Kidney (tissue), 14 donors: ENCODE measurements around the gene DNAI4. TPM values are rescaled to one million over a fixed set of nuclear protein-coding genes. Genes with fewer than 3 reads are reported as not detected.

ENCODE experiments used
- DNase-seq, 5 donors: peaks; one replicate each; pipeline ENCODE4 v3.0.0-alpha.2; 2013 to 2020
- FAIRE-seq: peaks from 2 replicates; lab custom pipeline; 2012; peaks lifted over from hg19 to GRCh38; lab: Jason Lieb, UNC
- H3K27ac ChIP-seq, 2 donors: one replicate each; pipeline ENCODE4 v1.7.0; 2013; ENCODE audit warnings: low read depth in 2 of 2, low read length in 2 of 2, inconsistent platforms in 1 of 2
- H3K27me3 ChIP-seq: one replicate; pipeline ENCODE4 v1.7.1; 2013; ENCODE audit warnings: low read length, inconsistent platforms; ENCODE audit not compliant: control insufficient read depth, insufficient read depth
- H3K36me3 ChIP-seq, 3 donors: one replicate each; pipeline versions ENCODE4 v1.7.0 to v1.7.1; 2013; ENCODE audit warnings: low read length in 3 of 3, control low read depth in 1 of 3, inconsistent platforms in 1 of 3; ENCODE audit not compliant: insufficient read depth in 3 of 3, control insufficient read depth in 2 of 3
- H3K4me1 ChIP-seq, 3 donors: one replicate each; pipeline versions ENCODE4 v1.7.0 to v1.7.1; 2013; ENCODE audit warnings: low read length in 3 of 3, inconsistent platforms in 1 of 3, low read depth in 1 of 3; ENCODE audit not compliant: control insufficient read depth in 2 of 3, insufficient read depth in 2 of 3
- H3K4me3 ChIP-seq, 3 donors: one replicate each; pipeline versions ENCODE4 v1.7.0 to v1.8.1; 2013; ENCODE audit warnings: low read length in 3 of 3, control low read depth in 1 of 3, inconsistent platforms in 1 of 3
- H3K9ac ChIP-seq, 3 donors: one replicate each; pipeline versions ENCODE4 v1.7.0 to v1.7.1; 2013; ENCODE audit warnings: low read length in 3 of 3, control low read depth in 1 of 3, inconsistent platforms in 1 of 3
- H3K9me3 ChIP-seq, 3 donors: one replicate each; pipeline versions ENCODE4 v1.7.0 to v1.7.1; 2013; ENCODE audit warnings: low read length in 3 of 3, control low read depth in 1 of 3, inconsistent platforms in 1 of 3; ENCODE audit not compliant: control insufficient read depth in 2 of 3, insufficient read depth in 1 of 3
- intact Hi-C: fragments of 100-400 bp; cut with DNase I; formaldehyde crosslinking; loops from one replicate; pipeline ENCODE4 v1.11.1; 2022
- polyA plus RNA-seq: library from polyadenylated mRNA; stranded (reverse); fragments of 350-450 nt; fragmentation: Illumina TruSeq; extraction: RNeasy Lipid Tissue Mini Kit (QIAGEN cat#74804); gene quantifications from one replicate; pipeline ENCODE4 v1.2.3, GENCODE V29; 2014; ENCODE audit warnings: low read depth, low replicate concordance; ENCODE audit not compliant: insufficient read depth
- total RNA-seq: library from RNA; stranded (reverse); fragmentation: NEBNext Ultra II Directional; extraction: Animal tissue kit (Norgen Biotek cat#: 25700); gene quantifications from one replicate; pipeline ENCODE4 v1.2.1, GENCODE V29; 2021
- TF ChIP-seq, protein P1 (sequence below): IDR thresholded peaks from 3 replicates; pipeline ENCODE4 v1.5.1; 2012; ENCODE audit warnings: mild to moderate bottlenecking, moderate library complexity, borderline replicate concordance; ENCODE audit not compliant: insufficient read depth; ENCODE audit errors: extremely low read depth
- donor health status: control.
- donor health status: control.
- donor health status: control.
- donor health status: control.
- donor health status: control.
- donor health status: DM: yes; HTN: yes; CAD: no.
- donor health status: Normal renal cell carcinoma (clear cell type).

DNAI4 gene
- total and polyA plus RNA-seq, 2 donors from 2014 or later = 4.1 to 26.8 TPM

DNA sequence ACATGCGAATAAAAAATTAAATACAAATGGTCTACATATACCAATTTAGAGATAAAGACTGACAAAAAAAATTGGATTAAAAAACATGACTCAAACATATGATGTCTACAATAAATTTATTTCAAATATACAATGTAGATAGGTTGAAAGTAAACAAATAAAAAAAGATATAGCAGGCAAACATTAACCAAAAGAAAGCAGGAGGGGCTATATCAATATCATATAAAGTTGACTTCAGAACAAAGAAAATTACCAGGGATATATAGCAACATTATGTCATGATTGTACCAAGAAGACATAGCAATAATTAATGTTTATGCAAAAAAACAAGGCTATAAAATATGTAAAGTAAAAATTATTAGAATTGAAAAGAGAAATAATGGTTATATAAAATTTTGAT lies 73.7 kb downstream of the DNAI4 start:
- FAIRE-seq = no peak

DNA sequence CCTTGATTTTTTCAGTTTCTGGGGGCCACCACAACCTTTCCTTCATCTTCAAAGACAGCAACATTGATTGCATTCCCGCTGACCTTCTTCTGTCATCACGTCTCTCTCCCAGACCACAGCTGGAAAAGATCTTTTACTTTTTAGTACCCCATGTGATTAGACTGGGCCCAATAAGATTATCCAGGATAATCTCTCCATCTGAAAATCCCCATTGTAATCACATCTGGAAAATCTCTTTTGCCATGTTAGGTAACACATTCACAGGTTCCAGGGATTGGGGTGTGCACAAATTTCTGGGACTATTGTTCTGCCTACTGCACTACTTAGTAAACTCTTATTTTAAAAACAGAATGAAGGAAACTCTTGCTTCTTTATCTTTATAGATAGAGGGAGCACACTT lies 76.5 kb downstream of the DNAI4 start:
- Histone ChIP-seq H3K36me3 (peaks cover 0 to 3% (median 0%) of the 10 kb centered on the region in 3 donors), H3K27ac (no peak overlapping the region), H3K9me3 (no peaks in the 10 kb centered on the region), H3K4me1 (no peaks in the 10 kb centered on the region), H3K27me3 (no peaks in the 10 kb centered on the region), H3K9ac (no peak overlapping the region), H3K4me3 (no peak overlapping the region)
- FAIRE-seq (no peak), DNase-seq (peak in 2 of 5 donors; percentile 2 to 22)
- TF ChIP-seq, protein P1, sequence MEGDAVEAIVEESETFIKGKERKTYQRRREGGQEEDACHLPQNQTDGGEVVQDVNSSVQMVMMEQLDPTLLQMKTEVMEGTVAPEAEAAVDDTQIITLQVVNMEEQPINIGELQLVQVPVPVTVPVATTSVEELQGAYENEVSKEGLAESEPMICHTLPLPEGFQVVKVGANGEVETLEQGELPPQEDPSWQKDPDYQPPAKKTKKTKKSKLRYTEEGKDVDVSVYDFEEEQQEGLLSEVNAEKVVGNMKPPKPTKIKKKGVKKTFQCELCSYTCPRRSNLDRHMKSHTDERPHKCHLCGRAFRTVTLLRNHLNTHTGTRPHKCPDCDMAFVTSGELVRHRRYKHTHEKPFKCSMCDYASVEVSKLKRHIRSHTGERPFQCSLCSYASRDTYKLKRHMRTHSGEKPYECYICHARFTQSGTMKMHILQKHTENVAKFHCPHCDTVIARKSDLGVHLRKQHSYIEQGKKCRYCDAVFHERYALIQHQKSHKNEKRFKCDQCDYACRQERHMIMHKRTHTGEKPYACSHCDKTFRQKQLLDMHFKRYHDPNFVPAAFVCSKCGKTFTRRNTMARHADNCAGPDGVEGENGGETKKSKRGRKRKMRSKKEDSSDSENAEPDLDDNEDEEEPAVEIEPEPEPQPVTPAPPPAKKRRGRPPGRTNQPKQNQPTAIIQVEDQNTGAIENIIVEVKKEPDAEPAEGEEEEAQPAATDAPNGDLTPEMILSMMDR = no peak
- intact Hi-C loops = no loop called here

More for the DNA sequence above, 73.7 kb downstream of the DNAI4 start:
- Histone ChIP-seq H3K27ac (no peak overlapping the region), H3K9me3 (no peaks in the 10 kb centered on the region), H3K9ac (no peak overlapping the region), H3K36me3 (peaks cover 0 to 3% (median 0%) of the 10 kb centered on the region in 3 donors), H3K27me3 (no peaks in the 10 kb centered on the region), H3K4me3 (no peak overlapping the region), H3K4me1 (no peaks in the 10 kb centered on the region)
- intact Hi-C loops = no loop called here
- no peak for DNase-seq
- TF ChIP-seq, protein P1 = no peak

DNA sequence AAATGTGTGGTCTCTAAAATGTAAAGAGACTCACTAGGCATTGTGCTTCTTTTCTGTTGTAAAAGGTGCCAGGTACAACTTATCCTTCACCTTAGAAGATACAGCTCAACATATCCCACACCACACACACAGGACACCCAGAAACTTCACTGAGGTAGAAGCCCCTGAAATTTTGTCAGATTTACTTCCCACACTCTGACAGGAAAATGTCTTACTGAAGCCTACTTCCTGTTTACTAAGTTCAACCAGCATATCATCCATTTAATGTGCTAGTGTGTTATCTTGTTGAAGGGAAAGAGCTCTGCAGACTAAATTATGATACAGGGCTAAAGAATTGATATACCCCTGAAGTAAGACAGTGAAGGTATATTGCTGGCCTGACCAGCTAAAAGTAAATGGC lies 83.7 kb downstream of the DNAI4 start:
- Histone ChIP-seq H3K27me3 (no peaks in the 10 kb centered on the region), H3K27ac (no peak overlapping the region), H3K9ac (no peak overlapping the region), H3K9me3 (no peaks in the 10 kb centered on the region), H3K4me1 (no peaks in the 10 kb centered on the region), H3K36me3 (no peaks in the 10 kb centered on the region), H3K4me3 (no peak overlapping the region)
- intact Hi-C loops = no loop called here
- TF ChIP-seq, protein P1 = no peak
- DNase-seq (no peak), FAIRE-seq (no peak)

DNA sequence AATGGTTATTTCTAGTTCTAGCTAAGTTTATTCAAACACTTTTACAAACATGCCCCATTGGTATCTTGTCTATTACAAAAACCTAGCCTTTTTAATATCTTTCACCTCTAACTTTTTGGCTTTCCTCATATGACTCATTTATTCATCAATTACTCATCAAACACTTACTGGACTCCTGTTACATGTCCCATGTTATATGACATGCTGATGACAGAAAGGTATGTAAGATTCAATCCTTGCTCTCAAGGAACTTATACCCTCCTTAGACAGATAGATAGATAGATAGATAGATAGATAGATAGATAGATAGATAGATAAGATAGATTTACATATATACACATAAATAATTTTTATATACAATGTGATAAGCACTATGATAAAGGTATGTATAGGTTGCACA lies 89.7 kb downstream of the DNAI4 start:
- H3K9ac ChIP-seq = no peak overlapping the region
- TF ChIP-seq, protein P1 = no peak
- no peak for DNase-seq
- no peaks in the 10 kb centered on the region for H3K9me3 ChIP-seq
- no peak overlapping the region for H3K4me3 ChIP-seq
- FAIRE-seq = no peak
- intact Hi-C loops = no loop called here
- no peaks in the 10 kb centered on the region for H3K27me3 ChIP-seq
- no peak overlapping the region for H3K27ac ChIP-seq
- no peaks in the 10 kb centered on the region for H3K36me3 ChIP-seq
- no peaks in the 10 kb centered on the region for H3K4me1 ChIP-seq
